A204.1 (cell line): ENCODE measurements around the gene RFX2.
"Not testable (repeated sequence)": the region's sequence is repeated elsewhere in the genome, so short reads cannot be mapped to it uniquely, and the experiment has no call there.

Experiments used
- FAIRE-seq: peaks from 2 replicates; lab custom pipeline; 2012; peaks lifted over from hg19 to GRCh38; lab: Jason Lieb, UNC

RFX2 gene

DNA sequence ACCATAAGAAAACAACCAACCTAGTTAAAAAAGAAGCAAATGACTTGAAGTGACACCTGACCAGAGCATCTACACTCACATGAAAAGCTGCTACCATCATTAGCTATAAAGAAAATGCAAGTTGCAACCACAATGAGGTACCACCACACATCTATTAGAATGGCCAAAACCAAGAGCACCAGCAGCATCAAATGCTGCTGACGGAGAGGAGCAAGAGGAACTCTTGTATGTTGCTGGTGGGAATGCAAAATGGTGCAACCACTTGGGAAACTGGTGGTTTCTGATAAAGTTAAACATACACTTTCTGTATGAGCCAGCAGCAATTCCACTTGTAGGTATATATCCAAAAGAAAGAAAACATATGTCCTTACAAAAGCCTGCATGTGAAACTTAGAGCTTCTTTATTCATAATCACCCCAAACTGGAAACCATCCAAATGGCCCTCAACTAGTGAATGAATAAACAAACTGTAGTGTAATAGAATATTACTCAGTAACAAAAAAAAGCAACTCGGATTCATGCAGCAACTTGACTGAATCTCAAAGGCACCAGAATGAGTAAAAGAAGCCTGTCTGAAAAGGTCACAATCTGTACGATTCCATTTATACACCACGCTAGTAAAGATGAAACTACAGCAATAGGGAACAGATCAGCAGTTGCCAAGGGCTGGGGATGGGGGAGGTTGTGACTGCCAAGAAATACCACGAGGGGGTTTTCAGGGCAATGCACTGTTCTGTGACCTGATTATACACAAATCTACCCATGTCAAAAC is 71.5 kb downstream of the RFX2 start:
- FAIRE-seq, result no peak

DNA sequence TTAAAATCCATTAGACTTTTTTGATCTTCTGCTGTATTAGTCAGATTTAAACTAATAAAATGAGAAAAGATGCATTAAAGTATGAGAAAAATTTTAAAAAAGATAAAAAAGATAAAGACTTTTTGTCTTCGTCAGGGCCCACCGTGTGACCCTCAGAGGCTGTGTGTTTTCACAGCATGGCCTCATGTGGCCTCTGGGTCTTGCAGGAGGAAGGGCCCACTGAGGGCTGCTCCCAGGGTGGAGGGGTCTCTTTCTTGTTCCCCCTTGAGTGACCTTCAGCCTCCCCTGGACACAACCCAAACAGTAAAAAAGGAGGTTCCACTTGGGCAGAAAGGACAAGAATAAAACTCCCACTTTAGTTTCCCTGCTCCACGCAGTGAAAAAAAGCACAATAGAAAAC is 75.3 kb downstream of the RFX2 start:
- FAIRE-seq, result no peak

DNA sequence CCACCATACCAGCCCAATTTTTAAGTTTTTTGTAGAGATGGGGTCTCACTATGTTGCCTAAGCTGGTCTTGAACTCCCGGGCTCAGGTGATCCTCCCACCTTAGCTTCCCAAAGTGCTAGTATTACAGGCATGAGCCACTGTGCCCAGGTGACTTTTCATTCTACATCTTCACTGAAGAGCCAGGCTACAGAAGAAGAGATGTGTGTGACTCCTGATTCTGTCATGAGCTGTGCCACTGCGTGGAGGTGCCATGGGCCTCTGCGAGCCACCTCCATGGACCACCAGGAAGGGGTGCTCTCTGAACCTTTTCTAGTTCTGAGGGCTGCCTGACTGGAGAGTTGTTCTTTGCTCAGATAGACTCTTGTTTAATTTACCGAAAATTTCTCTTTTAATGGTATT is 75.8 kb downstream of the RFX2 start:
- no peak for FAIRE-seq

DNA sequence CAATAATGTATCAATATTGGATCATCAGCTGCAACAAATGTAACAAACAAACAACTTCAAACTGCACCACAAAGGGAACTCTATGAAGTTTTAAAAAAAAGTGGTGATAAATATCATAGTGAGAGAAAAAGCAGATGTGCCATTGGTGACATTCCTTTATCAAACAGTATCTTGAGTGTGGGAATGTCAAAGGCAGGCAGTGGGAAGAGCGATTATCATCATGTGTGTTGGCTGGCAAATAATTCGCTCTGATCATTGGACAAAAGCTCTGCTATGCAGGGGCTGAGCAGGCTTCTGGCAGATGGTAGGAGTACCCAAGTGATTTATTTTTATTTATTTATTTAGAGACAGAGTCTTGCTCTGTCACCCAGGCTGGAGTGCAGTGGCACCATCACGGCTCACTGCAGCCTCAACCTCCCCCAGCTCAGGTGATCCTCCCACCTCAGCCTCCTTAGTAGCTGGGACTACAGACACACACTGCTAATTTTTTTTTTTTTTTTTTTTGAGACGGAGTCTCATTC is 76.5 kb downstream of the RFX2 start:
- no peak for FAIRE-seq

DNA sequence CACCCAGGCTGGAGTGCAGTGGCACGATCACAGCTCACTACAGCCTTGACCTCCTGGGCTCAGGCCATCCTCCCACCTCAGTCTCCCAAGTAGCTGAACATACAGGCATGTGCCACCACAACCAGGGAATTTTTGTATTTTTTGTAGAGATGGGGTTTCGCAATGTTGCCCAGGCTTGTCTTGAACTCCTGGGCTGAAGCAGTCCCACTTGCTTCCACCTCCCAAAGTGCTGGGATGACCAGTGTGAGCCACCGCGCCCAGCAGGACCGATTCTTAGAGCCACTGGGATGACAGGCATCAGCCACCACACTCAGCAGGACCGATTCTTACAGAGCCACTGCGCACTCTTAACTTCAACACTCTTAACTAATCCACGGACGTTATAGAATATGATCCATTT is 77.5 kb downstream of the RFX2 start:
- no peak for FAIRE-seq

DNA sequence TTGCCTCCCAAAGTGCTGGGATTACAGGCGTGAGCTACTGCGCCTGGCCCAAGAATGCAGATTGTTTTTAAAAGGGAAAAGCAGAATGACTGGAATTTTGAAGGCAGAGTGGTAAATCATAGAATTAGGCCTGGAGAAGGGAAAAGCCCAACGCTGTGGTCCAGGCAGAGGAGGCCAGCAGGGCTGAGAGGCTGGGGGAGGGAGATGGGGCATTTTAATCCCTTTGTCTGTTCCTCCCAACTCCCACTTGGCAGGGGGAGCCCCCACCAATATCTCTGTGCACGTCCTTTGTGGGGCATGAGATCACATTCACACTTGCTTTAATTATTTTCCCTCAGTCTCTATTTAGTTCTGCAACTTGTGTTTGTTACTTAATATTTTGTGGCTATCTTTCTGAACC is 77.9 kb downstream of the RFX2 start:
- no peak for FAIRE-seq

DNA sequence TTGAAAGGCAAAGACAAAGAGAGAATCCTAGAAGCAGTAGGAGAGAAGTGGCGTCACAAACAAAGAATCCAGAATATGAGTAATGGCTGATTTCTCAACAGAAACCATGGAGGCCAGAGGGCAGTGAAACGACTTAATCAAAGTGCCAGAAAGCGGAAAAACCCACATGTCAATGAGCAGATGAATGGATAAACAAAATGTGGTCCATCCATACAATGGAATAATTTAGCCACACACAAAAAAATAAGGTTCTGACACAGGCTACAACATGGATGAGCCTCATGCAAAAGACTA is 80.1 kb downstream of the RFX2 start:
- no peak for FAIRE-seq

DNA sequence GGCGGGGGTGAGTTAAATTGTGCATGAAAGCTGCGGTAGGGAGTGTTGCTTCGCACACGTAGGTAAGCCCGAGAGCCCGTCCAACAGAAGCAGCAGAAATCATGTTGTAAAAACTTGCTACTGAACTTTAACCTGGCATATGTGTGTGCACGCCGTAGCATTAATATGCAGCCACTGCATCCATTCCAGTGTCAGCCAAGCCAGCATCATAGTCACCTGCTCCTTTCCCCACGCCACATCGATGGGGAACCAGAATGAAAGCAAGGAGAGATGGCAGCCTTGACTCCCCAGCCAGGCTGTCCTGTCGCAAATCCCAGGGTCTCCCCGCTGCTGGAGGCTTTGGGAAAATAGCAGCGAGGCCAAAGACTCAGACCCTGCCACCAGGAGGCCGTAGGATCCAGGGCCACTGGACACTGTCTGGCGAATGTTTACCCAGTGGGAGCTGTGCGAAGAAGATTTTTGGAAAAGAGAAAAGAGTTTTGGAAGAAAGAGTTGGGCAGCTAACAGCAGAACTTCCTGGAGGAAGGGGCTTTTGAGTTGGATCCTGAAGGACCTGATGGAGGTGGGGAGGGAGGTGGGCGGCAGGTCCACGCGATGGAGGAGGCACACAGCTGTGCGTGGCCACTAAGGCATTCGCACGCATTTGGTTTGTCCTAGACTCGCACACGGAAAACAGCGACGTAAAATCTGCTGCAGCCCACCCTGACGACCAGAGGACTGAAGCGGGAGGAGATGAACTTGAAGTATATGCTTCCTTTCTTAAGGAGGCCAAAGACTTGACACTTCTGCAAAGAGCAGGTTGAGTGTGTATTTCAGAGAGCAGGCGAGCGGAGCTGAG is 83.7 kb downstream of the RFX2 start:
- no peak for FAIRE-seq

DNA sequence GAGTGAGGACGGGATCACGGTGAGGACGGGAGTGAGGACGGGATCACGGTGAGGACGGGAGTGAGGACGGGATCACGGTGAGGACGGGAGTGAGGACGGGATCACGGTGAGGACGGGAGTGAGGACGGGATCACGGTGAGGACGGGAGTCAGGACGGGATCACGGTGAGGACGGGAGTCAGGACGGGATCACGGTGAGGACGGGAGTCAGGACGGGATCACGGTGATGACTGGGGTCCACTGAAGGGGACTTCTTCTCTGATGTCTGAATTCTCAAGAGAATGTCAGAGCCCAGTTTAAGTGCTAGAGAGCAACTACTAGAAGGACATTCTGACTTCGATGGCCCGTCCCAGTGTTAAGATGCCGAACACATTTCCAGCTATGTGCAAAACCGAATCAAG is 85.5 kb downstream of the RFX2 start:
- not testable (repeated sequence) for FAIRE-seq

DNA sequence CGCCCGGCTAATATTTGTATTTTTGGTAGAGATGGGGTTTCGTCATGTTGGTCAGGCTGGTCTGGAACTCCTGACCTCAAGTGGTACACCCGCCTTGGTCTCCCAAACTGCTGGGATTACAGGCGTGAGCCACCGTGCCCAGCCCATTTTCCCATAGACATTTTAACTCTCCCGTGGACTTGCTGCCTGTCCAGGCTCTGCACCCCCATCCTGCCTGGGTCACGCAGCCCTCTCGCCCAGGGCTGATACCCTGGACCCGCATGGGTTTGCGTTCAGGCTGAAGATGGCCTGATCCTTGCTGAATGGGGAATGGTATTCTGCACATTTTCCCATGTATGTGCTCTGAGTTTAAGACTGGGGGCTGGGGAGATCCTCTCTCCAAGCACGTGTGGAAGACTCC is 86.4 kb downstream of the RFX2 start:
- no peak for FAIRE-seq

DNA sequence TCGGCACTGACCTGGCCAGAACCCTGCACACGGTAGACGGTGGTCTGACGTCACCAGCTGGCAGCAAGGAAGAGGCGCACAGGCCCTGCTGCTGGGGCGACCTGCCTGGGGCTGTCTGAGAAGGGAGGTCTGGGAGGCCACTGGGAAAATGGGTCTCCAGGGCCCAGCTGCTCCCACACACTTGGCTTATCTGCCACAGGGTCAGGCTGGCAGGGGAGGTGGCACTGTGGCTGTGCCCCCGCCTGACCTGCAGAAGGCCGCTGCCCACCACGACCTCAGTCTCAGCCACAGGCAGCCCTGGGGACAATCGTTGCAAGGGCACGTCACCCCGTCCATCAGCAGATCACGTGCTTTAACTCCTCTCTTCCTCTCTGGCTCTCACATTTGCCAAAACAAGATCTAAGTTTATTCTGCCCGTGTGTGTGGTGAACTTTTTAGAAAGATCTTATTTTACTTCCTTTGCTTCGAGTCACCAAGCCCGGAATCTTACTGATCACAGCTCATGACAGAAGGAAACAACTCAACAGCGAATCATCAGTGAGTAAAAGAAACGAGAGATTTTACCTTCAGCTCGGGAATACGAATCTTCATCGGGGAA is 87.1 kb downstream of the RFX2 start:
- no peak for FAIRE-seq

DNA sequence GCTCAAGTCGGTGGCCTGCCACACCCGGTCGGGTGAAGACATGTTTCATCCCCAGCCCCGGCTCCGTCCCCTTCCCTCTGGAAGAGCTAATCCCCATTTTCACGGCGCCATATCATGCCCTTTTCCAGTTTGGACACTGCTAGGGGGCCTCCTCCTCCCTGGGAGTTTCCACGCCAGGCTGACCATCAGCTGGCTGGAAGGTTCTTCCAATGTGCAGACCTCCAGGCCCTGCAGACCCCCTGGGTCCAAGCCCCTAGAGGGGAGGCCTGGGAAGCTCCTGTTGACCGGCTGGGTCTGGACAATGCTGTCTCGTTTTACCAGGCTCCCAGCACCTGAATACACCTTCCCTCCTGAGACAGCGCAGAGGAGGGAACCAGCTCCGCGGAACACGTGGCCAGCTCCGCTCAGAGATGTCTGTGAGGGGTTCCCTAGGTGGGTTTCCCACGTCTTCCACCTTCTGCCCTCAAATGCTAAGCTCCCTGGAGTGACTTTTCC is 87.7 kb downstream of the RFX2 start:
- FAIRE-seq, result no peak

DNA sequence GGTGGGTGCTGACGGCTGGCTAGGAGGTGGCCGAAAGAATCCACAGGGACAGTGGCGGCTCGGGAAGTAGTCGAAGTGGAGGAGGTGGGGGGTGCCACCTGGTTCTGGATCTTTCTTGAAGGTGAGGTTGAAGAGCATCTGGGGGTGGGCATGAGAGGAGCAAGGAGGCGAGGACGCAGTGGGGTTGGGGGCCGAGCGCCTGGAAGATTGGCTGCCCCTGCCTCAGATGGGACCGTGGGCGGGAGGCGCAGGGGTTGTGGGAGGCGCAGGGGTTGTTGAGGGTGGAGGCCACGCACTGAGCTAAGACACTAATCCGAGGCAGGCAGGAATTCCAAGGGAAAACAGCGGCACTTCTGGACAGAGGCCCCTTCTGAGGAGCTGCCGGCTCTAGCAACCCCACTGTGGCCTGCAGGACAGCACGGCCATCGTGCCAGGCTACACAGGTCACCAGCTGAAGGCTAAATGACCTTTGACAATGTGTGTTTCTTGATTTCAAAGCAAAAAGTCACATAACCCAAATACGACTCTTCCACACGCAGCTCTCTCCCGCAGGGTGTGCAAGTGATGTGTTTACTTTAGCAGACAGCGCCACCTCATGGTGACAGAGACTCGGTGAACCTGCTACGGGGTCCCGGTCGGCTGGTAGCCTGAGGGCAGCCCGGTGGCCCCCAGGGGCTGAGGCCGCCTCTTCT is 88.3 kb downstream of the RFX2 start:
- FAIRE-seq, result peak; percentile 37

DNA sequence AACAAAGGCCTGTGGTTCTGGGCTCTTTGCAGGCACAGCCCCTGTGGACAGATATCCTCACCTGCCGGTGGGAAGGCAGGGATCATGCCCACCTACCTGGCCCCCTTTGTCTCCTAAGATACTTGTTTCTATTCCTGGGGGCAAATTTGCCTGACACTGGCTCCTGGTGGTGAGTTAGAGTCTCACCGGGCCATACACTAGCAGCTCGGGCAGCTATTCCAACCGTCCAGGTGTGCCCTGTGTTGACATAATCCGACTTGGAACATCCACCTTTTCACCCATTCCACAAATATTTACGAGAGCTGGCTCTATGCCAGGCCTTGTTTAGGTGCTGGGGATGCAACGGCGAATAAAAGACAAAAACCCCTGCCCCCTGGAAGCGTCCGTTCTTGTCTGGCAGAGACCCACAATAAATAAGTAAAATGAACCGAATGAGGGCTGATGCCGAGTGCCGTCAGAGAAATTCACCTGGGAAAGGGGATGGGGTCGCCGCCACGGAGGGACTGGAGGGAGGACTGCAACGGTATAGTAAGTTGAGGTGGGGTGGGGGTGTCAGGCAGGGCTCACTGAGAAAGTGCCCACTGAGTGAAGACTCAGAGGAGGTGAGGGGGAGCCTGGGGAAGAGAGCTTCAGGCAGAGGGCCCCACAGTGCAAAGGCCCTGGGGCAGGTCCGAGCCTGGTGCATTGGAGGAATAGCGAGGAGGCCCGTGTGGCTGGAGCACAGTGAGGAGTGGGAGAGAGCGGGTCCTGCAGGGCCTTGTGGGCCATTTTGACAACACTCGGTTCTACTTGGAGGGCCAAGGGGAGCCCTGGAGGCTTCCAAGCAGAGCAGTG is 89.1 kb downstream of the RFX2 start:
- no peak for FAIRE-seq

DNA sequence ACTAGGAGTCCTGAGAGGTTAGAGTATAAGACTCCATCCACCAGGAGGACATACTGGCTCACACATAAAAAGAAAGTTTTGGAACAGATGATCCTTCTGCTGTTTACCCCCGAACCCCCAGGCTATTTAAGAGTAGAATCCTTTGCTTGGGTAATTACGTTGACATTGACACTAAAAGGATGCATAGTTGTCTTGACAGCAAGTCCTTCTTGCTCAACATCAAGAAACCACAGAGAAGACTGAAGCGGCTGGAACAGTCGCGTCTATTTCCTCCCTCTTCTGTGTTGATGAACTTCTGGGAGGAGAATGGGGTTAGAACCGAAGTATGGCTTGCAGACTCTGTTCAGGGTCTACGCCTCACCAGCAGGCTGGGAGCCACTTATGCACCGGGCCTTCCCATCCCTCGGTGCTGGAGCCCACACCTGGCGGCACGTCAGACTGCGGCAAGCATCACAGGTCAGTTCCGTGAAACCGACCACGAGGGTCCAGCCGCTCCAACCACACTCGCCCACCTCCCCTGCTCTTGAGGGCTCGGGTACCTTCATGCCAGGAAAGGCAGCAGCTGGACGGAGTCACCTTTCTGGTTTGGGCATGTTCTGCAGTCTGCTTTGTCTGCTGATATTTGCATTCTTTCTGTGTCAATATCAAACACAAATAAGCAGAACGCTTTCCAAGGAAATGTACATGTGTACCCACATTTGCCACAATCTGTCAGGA is 90.0 kb downstream of the RFX2 start:
- no peak for FAIRE-seq

DNA sequence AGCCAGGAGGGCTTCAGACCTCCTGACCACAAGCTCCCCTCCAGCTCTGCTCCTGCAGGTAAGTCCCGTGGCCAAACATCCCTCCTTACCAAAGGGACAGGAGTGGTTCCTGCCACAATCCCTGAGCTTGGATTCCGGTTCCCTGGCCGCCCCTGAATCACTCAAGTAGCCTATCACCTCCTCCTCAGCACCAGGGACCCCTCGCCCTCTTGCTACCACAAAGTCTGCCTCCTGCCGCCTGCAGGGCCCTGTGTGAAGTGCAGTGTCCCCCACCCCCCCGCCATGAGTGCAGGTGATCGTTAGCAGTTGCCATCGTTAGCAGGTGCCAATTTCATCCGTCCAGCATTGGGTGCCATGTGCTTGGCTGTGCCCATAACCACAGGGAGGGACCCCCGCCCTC is 91.5 kb downstream of the RFX2 start:
- FAIRE-seq, result no peak

DNA sequence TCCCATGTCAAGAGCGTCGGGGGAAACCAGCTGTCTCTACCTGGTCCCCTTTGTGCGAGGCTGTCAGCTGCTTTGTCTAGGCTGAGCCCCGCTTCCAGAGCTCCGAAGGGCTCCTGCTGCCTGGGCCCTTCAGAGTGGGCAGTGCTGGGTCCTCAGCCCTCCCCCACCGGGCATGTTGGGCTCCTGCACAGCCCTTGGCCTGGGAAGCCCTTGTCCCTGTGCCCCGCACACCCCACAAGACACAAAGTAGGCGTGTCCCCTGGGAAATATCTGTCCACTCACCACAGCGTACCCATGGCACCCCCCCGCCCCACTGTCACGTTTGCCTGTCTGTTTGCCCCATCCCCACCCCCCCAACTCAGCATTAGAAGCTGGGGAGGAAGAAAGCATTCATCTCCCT is 92.7 kb downstream of the RFX2 start:
- FAIRE-seq, result no peak

DNA sequence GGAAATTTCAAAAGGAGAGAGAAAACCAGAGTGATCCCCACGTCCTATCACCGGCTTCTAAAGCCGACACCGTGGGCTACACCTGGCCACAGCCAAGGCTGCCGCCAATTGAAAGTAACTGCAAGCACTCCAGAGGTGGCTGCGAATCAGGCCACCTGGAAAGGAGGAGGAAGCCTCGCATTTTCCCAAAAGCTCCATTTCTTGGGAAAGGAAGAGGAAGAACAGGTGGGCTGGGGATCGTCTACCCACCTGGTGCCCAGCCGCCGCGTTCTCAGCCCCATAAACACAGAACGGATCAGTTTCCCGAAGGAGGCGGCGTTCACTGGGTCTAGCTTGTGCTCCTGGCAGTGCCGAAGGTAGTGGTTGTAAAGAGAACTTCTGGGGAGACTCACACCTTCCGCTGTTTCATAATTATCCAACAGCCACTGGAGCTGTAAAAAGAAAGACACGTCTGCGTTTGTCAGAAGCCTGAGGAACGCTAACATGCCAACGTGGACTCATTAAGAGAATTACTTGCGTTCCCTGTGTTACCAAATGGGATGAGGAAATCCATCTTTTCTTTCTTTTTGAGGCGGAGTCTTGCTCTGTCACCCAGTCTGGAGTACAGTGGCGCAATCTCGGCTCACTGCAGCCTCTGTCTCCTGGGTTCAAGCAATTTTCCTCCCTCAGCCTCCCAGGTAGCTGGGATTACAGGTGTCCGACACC is 94.3 kb downstream of the RFX2 start:
- FAIRE-seq, result no peak

DNA sequence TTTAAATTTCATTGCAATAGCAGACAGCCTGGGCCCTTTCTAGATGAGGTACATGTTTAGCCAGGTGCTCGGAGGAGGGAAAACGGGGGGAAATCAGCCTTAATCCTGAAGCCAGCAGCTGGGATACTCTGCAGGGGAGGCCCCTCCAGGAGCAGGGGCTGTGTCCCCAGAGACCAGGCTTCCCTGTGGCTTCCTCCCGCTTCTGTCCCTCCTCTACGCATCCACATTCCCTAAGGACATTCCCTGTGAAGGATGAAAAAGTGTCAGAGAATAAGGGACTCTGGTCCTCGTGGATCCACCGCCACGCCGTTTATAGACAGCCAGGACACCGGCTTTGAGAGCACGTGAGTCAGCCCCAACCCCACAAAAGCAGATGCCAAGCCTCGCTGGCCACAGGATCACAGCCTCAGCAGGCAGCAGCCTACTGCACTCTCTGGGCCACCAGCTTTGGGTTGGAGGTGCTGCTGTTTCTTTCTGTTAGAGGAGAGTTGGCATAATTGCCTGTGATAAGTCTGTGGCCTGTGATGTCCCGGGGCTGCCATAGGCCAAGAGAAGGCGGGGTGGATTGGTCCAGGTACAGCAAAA is 95.7 kb downstream of the RFX2 start:
- FAIRE-seq, result no peak
